ENCODE results near the gene SEMA5A. TPM values are rescaled to one million over a fixed set of nuclear protein-coding genes. Genes with fewer than 3 reads are reported as not detected.

The SEMA5A gene
- total RNA-seq, 1 donor from 2014 or later = under 0.01 TPM

GRCh38 chr5:9063615-9064245 lies 482.1 kb downstream of the SEMA5A start:
- no peak for DNase-seq (ENCODE audit: low read depth in 2 of 2)

GRCh38 chr5:9062873-9063272 lies 483.0 kb downstream of the SEMA5A start:
- no peak for DNase-seq (ENCODE audit: low read depth in 2 of 2)

GRCh38 chr5:9059920-9060691 lies 485.8 kb downstream of the SEMA5A start:
- DNase-seq (ENCODE audit: low read depth in 2 of 2) = peak; percentile 18 to 29

- no peak for DNase-seq (ENCODE audit: low read depth in 2 of 2)
These were observed 487.2 kb downstream of the SEMA5A start for GRCh38 chr5:9058666-9059065.

- no peak for DNase-seq (ENCODE audit: low read depth in 2 of 2)
These were observed 487.7 kb downstream of the SEMA5A start for GRCh38 chr5:9058161-9058560.

GRCh38 chr5:9057406-9058000 lies 488.4 kb downstream of the SEMA5A start:
- no peak for DNase-seq (ENCODE audit: low read depth in 2 of 2)

GRCh38 chr5:9056046-9056445 lies 489.8 kb downstream of the SEMA5A start:
- DNase-seq (ENCODE audit: low read depth in 2 of 2) = no peak

GRCh38 chr5:9054821-9055589 lies 490.9 kb downstream of the SEMA5A start:
- DNase-seq (ENCODE audit: low read depth in 2 of 2) = no peak

- DNase-seq (ENCODE audit: low read depth in 2 of 2) = no peak
These were observed 491.6 kb downstream of the SEMA5A start for GRCh38 chr5:9054322-9054721.

GRCh38 chr5:9052421-9052820 lies 493.5 kb downstream of the SEMA5A start:
- no peak for DNase-seq (ENCODE audit: low read depth in 2 of 2)

GRCh38 chr5:9051779-9052178 lies 494.1 kb downstream of the SEMA5A start:
- no peak for DNase-seq (ENCODE audit: low read depth in 2 of 2)

- no peak for DNase-seq (ENCODE audit: low read depth in 2 of 2)
These were observed 497.9 kb downstream of the SEMA5A start for GRCh38 chr5:9047932-9048331.

- no peak for DNase-seq (ENCODE audit: low read depth in 2 of 2)
These were observed 499.0 kb downstream of the SEMA5A start for GRCh38 chr5:9046756-9047481.

- no peak for DNase-seq (ENCODE audit: low read depth in 2 of 2)
These were observed 499.9 kb downstream of the SEMA5A start for GRCh38 chr5:9045946-9046345.

GRCh38 chr5:9042241-9042640 lies 503.6 kb downstream of the SEMA5A start:
- no peak for DNase-seq (ENCODE audit: low read depth in 2 of 2)

GRCh38 chr5:9040475-9040874 lies 505.4 kb downstream of the SEMA5A start:
- DNase-seq (ENCODE audit: low read depth in 2 of 2) = no peak

- no peak for DNase-seq (ENCODE audit: low read depth in 2 of 2)
These were observed 508.8 kb downstream of the SEMA5A start for GRCh38 chr5:9037048-9037447.

GRCh38 chr5:9035346-9035745 lies 510.5 kb downstream of the SEMA5A start:
- DNase-seq (ENCODE audit: low read depth in 2 of 2) = no peak

GRCh38 chr5:9034649-9035048 lies 511.2 kb downstream of the SEMA5A start:
- peak in 1 of 2 donors; percentile 2 for DNase-seq (ENCODE audit: low read depth in 2 of 2)

- DNase-seq (ENCODE audit: low read depth in 2 of 2) = no peak
These were observed 512.4 kb downstream of the SEMA5A start for GRCh38 chr5:9033524-9033923.

GRCh38 chr5:9025942-9026341 lies 519.9 kb downstream of the SEMA5A start:
- DNase-seq (ENCODE audit: low read depth in 2 of 2) = no peak
